Esophagus (tissue), 2 donors: ENCODE results near the gene HMX3. TPM values are rescaled to one million over a fixed set of nuclear protein-coding genes. Genes with fewer than 3 reads are reported as not detected.

ENCODE experiments used
- H3K27ac ChIP-seq, 2 donors: one replicate each; pipeline ENCODE4 v1.5.1; 2013; ENCODE audit warnings: low read depth in 2 of 2, mild to moderate bottlenecking in 2 of 2, inconsistent platforms in 1 of 2, low read length in 1 of 2, moderate library complexity in 1 of 2
- H3K27me3 ChIP-seq, 2 donors: one replicate each; pipeline ENCODE4 v1.6.1; 2013; ENCODE audit warnings: low read length in 2 of 2, control low read depth in 1 of 2, mild to moderate bottlenecking in 1 of 2; ENCODE audit not compliant: insufficient read depth in 2 of 2, control insufficient read depth in 1 of 2
- H3K36me3 ChIP-seq, 2 donors: one replicate each; pipeline ENCODE4 v1.6.1; 2013; ENCODE audit warnings: low read length in 1 of 2; ENCODE audit not compliant: control insufficient read depth in 2 of 2, insufficient read depth in 2 of 2
- H3K4me1 ChIP-seq, 2 donors: one replicate each; pipeline ENCODE4 v1.6.1; 2013; ENCODE audit warnings: low read length in 1 of 2; ENCODE audit not compliant: control insufficient read depth in 2 of 2, insufficient read depth in 2 of 2
- H3K4me3 ChIP-seq, 2 donors: one replicate each; pipeline ENCODE4 v1.5.1; 2013; ENCODE audit warnings: low read length in 2 of 2, mild to moderate bottlenecking in 2 of 2, low read depth in 1 of 2, moderate library complexity in 1 of 2
- H3K9me3 ChIP-seq, 2 donors: one replicate each; pipeline ENCODE4 v1.6.1; 2013; ENCODE audit warnings: mild to moderate bottlenecking in 2 of 2, low read depth in 1 of 2, low read length in 1 of 2, moderate library complexity in 1 of 2; ENCODE audit not compliant: control insufficient read depth in 2 of 2, insufficient read depth in 1 of 2
- WGBS, 2 donors: extraction: QIAGEN DNeasy Blood & Tissue Kit; methylation state at CpG; one replicate each; pipeline ENCODE4 v1.1.7; 2013; 5-methylcytosine and 5-hydroxymethylcytosine counted together
- polyA plus RNA-seq, 2 donors: library from polyadenylated mRNA; stranded (reverse); fragments of 200-250 nt; gene quantifications; one replicate each; pipeline ENCODE4 v1.2.3, GENCODE V29; 2013
- donor health status: healthy with polysubstance abuse.
- donor health status: Bipolar disorder and iron deficiency.

Gene HMX3
- polyA plus RNA-seq, 2 donors, result not detected

DNA sequence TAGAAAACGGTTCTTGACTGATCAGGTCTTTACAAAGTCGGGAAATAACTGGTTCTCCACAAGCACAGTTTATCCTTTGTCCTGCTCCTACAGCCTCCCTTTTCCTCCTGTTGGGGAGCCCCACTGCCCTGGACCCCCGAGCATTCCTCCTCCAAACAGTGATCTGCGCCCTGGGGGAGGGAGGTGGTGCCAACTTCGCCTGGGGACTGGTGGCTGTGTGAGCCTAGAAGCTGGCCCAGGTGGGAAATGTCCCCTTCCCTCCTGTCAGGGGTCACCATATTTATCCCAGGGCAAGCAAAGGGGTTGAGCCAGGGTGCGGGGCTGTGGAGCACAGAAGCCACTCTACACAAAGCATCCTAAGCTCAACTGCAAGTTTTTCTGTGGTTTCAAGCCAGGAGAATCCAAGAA lies 5.2 kb downstream of the HMX3 start:
- Histone ChIP-seq H3K4me3 (no peak overlapping the region), H3K4me1 (peaks cover 4 to 23% of the 10 kb centered on the region in 2 donors), H3K9me3 (peaks cover 0 to 2% of the 10 kb centered on the region in 2 donors), H3K36me3 (no peaks in the 10 kb centered on the region), H3K27me3 (peaks cover 45 to 66% of the 10 kb centered on the region in 2 donors), H3K27ac (no peak overlapping the region)
- WGBS, 2 donors, result 8 to 10% methylated on average over 6 of the region's 6 CpGs

DNA sequence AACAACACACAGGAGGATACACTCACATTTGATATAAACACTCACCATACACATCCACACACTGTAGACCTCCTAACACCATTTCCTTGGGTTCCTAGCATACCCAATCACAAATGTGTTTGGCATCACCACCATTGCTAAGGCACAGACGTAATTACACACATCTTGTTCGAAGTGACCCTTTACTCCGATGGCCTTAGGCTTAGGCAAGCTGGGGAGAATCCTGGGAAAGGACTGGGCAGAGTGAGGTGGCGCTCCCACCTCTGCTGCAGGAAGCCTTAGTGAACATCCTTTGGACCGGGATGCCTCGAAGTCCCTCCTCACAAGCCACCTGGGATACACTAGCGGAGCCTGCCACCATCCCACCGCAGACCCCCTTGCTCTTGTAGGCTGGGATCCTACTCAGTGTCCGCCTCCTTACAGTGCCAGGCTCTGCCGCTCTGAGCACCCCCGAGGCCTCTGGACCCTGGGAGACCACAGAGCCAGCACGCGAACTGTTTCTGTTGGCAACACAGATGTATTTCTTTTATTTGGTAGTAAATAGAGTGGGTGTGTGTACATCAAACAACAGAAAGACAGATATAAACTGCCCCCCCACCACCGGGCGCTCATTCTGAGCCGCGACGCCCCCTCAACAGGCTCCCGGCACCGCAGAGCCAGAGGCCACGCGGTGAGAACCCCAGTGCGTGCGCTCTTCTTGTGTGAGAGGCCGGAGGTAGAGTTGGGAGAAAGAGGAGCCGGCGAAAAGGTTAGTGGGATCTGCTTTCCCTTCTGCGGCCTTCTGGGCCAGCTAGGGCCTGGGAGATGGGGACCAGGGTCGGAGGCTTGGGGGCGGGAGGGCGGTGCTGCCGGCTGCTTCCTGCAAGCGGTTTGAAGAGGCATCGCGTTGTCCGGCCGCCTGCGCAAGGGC lies 6.3 kb downstream of the HMX3 start:
- Histone ChIP-seq H3K4me1 (peaks cover 6 to 16% of the 10 kb centered on the region in 2 donors), H3K9me3 (peaks cover 0 to 2% of the 10 kb centered on the region in 2 donors), H3K27me3 (peaks cover 38 to 67% of the 10 kb centered on the region in 2 donors), H3K4me3 (no peak overlapping the region), H3K27ac (no peak overlapping the region), H3K36me3 (no peaks in the 10 kb centered on the region)
- 9 to 10% methylated on average over 35 to 38 of the region's 38 CpGs for WGBS, 2 donors

DNA sequence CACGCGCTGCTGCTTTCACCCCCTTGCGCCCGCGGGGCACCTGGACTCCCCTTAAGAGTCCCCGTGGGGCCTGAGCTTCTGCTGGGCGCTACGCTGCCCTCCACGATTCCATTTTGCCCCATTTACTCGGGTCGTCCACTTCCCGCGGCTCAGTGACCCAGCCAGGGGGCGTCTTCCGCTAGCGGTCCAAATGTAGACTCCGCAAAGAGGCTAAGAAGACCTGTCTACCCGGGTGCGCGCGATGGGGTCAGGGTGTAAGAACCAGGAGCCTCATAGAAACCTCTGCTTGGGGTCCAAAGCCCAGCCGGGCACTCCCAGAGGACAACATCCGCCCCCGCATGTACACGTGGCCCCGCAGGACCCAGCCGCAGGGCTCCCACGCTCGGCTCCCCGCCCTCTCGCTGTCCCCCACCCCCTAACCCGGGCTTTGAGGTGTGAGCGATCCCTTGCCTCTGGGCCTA lies 7.0 kb downstream of the HMX3 start:
- Histone ChIP-seq H3K9me3 (peaks cover 0 to 2% of the 10 kb centered on the region in 2 donors), H3K27me3 (peaks cover 41 to 70% of the 10 kb centered on the region in 2 donors), H3K4me1 (peaks cover 7 to 13% of the 10 kb centered on the region in 2 donors), H3K36me3 (no peaks in the 10 kb centered on the region), H3K27ac (no peak overlapping the region), H3K4me3 (no peak overlapping the region)
- WGBS, 2 donors, result 4 to 5% methylated on average over 31 to 33 of the region's 33 CpGs

DNA sequence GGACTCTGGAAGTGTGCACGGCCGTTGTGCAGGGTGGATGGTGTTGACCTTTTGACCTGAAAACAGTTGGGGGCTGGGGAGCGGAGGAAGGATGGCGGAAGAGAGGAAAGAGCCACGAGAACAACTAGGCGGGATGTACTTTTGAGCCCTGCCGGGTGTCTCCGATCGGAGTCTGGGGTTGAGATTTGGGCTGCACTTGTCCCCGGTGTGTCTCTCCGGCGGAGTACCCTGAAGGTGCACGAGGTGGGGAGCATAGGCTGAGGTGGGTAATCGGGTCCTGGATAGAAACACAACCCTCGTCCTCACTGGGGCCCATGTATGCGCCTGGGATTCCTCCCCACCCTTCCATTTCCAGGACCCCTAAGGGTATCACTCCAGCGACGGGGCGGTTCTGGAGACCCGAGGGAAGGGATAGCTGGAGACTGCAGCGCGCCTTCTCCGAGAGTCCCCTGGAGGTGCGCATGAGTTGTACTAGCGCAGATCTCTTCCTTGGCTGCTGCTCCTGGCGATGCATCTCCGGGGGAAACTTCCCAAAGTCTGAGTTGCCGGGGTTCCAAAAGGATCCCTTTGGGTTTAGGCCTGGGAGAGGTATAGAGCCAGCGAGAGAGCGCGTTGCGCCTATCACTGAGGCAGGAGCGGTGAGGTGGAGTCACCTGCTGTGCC lies 7.5 kb downstream of the HMX3 start:
- H3K4me1 ChIP-seq, result peaks cover 10 to 17% of the 10 kb centered on the region in 2 donors
- no peaks in the 10 kb centered on the region for H3K36me3 ChIP-seq
- H3K27ac ChIP-seq, result no peak overlapping the region
- H3K4me3 ChIP-seq, result no peak overlapping the region
- H3K27me3 ChIP-seq, result peaks cover 47 to 76% of the 10 kb centered on the region in 2 donors
- WGBS, 2 donors, result 9 to 10% methylated on average over 33 of the region's 33 CpGs
- H3K9me3 ChIP-seq, result peaks cover 0 to 2% of the 10 kb centered on the region in 2 donors

- WGBS, 2 donors, result 18 to 21% methylated on average over 10 of the region's 10 CpGs
- no peak overlapping the region for H3K27ac ChIP-seq
- H3K27me3 ChIP-seq, result peaks cover 50 to 80% of the 10 kb centered on the region in 2 donors
- peaks cover 0 to 2% of the 10 kb centered on the region in 2 donors for H3K9me3 ChIP-seq
- H3K4me1 ChIP-seq, result peaks cover 10 to 22% of the 10 kb centered on the region in 2 donors
- H3K36me3 ChIP-seq, result no peaks in the 10 kb centered on the region
- H3K4me3 ChIP-seq, result no peak overlapping the region
These were observed 8.0 kb downstream of the HMX3 start for GRCh38 chr10:123143825-123144168.

DNA sequence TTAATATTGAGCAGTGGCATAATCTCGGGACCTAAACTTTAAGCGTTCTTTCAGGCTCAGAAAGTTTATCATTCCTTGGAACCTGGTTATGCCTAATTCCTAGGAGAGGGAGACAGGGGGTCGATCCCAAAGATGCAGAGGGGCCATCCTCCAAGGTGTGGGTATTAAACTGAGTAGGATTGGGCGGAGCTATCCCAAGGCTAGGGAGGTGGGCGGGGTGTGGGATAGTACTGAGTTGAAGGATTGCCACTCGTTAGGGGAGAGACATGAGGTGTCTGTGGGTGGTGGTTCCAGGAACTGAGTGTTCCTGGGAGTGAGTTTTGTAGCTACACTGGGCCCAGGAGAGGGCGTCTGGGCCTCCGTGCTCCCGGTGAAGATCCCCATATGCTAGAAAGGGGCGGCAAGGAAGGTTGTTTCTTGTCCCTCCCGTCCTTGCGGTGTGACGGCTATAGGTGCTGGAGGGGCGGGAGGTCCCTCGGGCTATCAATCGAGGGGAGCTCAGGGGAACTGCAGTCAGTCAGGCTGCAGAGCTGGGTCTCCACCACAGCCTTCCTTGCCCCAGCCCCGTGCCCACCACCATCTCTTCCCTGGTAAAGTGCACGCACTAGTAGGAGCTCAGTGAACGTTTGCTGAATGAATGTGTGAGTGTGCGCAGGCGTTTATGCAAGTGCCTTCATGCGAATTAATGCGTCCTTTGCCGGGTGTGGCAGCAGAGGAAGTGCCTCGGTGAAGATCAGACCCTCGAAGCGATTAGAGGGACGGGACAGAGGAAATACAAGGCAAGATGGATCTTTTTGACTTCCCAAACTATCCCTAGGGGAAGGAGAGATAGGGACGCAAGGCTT lies 9.1 kb downstream of the HMX3 start:
- Histone ChIP-seq H3K27me3 (peaks cover 44 to 70% of the 10 kb centered on the region in 2 donors), H3K27ac (no peak overlapping the region), H3K36me3 (no peaks in the 10 kb centered on the region), H3K4me1 (peaks cover 10 to 25% of the 10 kb centered on the region in 2 donors), H3K4me3 (no peak overlapping the region), H3K9me3 (no peaks in the 10 kb centered on the region)
- 3 to 4% methylated on average over 29 of the region's 29 CpGs for WGBS, 2 donors

DNA sequence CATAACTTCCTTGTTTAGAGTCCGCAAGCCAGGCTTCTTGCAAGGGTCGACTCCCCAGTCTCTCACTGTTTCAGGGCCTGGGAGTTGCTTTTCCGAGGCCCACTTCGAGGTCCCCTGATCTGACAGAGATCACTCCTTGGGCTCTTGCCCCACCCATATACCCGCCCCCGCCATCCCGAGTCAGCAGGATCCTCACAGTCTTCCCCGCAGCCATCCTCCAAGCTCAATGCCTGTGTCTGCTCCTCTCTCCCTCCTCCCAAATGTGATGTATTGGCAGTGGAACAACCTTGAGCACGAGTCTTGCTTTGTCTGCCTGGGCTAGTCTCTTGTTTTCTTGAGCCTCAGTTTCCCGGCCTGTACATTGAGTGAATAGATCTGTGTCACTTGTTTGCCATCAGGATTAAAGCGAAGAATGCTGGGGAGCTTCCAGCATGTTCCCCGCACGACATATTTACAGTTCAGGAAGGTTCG lies 9.8 kb downstream of the HMX3 start:
- 7% methylated on average over 14 of the region's 14 CpGs for WGBS, 2 donors
- no peaks in the 10 kb centered on the region for H3K36me3 ChIP-seq
- peaks cover 47 to 63% of the 10 kb centered on the region in 2 donors for H3K27me3 ChIP-seq
- peaks cover 10 to 26% of the 10 kb centered on the region in 2 donors for H3K4me1 ChIP-seq
- H3K9me3 ChIP-seq, result no peaks in the 10 kb centered on the region
- no peak overlapping the region for H3K4me3 ChIP-seq
- H3K27ac ChIP-seq, result no peak overlapping the region

DNA sequence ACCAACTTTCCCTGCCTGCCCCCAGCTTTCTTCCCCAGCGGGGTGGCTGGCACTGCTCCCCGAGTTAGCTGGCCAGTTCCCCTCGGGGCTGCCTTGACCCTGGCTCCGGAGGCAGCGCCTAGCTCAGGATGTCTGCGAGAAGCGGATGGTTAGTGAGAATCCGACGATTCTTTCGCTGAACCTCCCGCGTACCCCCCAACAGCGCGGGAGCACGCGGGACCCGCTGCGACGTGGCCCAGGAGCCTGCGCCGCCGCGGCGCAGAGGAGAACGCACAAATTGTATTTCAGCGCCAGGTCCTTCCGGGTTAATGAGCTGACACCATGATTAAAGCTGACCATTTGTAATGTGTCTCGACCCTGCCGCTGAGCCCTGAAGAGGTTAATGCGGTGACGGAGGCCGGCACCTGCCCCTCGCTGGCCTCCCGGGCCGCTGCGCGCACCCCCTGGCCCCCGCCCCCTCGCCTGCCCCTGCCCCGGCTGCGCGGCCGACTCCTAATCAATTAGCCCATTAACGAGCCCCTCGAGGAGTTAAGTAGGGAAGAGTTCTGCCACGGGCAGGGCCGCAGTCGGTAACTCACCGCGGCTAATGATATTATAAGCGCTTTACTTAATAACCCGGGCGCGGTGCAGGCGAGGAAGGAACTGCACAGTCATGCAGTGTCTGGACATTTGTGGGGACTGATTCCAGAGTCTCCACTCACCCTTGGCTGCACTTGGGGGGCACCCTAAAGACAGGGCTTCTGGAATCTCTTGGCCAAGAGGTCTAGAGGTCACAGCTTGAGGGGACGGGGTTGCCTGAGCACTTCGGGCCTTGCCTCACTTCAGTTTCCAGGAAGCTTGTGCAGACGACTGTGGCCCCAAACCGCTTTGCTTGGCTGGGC lies 10.5 kb downstream of the HMX3 start:
- Histone ChIP-seq H3K4me1 (peaks cover 14 to 33% of the 10 kb centered on the region in 2 donors), H3K4me3 (no peak overlapping the region), H3K9me3 (no peaks in the 10 kb centered on the region), H3K27ac (no peak overlapping the region), H3K36me3 (no peaks in the 10 kb centered on the region), H3K27me3 (peaks cover 44 to 63% of the 10 kb centered on the region in 2 donors)
- 4 to 6% methylated on average over 59 of the region's 59 CpGs for WGBS, 2 donors
